GM12875 (cell line): ENCODE measurements around the gene TTLL9.

Experiments
- H3K4me3 ChIP-seq: one replicate; pipeline ENCODE4 v1.5.1; 2011; ENCODE audit warnings: low read depth, low read length, control low read depth
- TF ChIP-seq, protein P1 (sequence below): IDR thresholded peaks from 2 replicates; pipeline ENCODE4 v1.5.1; 2011; ENCODE audit warnings: low read depth, mild to moderate bottlenecking, control low read depth, inconsistent platforms, low read length, moderate library complexity, borderline replicate concordance; ENCODE audit not compliant: insufficient read depth

Gene TTLL9

DNA sequence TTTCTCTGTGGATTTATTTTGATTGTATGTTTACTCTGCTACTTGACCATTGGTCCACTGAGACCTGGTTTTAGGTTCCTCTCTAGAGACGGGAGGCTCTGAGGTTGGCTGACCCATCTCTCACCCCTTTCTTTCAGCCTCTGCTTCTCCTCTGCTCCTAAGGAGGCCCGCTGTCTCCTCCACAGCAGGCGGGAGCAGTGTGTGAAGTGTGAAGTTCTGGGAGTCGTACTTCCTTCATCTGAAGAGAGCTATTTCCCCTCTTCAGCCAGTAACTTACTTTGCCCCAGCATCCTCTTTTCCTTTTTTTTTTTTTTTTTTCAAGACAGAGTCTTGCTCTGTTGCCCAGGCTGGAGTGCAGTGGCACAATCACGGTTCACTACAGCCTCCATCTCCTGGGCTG lies 60.3 kb downstream of the TTLL9 start:
- no peak overlapping the region for H3K4me3 ChIP-seq
- TF ChIP-seq, protein P1, sequence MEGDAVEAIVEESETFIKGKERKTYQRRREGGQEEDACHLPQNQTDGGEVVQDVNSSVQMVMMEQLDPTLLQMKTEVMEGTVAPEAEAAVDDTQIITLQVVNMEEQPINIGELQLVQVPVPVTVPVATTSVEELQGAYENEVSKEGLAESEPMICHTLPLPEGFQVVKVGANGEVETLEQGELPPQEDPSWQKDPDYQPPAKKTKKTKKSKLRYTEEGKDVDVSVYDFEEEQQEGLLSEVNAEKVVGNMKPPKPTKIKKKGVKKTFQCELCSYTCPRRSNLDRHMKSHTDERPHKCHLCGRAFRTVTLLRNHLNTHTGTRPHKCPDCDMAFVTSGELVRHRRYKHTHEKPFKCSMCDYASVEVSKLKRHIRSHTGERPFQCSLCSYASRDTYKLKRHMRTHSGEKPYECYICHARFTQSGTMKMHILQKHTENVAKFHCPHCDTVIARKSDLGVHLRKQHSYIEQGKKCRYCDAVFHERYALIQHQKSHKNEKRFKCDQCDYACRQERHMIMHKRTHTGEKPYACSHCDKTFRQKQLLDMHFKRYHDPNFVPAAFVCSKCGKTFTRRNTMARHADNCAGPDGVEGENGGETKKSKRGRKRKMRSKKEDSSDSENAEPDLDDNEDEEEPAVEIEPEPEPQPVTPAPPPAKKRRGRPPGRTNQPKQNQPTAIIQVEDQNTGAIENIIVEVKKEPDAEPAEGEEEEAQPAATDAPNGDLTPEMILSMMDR: no peak

DNA sequence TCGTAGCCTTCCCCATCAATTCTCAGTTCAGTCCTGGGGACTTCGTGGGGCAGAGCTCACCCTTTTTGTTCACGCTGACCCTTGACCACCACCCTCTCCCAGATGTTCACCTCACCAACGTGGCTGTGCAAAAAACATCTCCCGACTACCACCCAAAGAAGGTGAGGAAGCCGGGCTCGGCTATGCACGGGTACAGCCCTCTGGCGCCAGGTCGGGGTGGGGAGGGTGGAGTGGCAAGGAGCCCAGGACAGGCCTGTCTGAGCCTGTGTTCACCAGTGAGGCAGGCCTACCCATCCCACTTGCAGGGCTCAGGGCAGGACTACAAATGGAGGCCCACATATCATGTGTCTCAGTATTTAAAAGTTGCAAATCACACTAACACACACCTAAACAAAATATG lies 63.3 kb downstream of the TTLL9 start:
- TF ChIP-seq, protein P1: no peak
- H3K4me3 ChIP-seq: no peak overlapping the region

DNA sequence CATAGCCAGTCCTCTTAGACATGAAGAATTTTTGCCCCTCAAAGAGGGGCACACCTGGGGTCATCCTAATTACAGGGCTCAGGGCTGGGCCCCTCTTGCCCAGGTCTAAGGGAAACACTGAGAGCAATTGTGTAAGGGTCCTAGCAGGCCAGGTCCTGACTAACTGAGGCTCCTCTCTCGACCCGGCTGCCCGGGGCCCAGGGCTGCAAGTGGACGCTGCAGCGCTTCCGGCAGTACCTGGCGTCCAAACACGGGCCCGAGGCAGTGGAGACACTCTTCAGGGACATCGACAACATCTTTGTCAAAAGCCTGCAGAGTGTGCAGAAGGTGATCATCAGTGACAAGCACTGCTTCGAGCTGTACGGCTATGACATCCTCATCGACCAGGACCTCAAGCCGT lies 64.1 kb downstream of the TTLL9 start:
- no peak overlapping the region for H3K4me3 ChIP-seq
- TF ChIP-seq, protein P1: no peak

DNA sequence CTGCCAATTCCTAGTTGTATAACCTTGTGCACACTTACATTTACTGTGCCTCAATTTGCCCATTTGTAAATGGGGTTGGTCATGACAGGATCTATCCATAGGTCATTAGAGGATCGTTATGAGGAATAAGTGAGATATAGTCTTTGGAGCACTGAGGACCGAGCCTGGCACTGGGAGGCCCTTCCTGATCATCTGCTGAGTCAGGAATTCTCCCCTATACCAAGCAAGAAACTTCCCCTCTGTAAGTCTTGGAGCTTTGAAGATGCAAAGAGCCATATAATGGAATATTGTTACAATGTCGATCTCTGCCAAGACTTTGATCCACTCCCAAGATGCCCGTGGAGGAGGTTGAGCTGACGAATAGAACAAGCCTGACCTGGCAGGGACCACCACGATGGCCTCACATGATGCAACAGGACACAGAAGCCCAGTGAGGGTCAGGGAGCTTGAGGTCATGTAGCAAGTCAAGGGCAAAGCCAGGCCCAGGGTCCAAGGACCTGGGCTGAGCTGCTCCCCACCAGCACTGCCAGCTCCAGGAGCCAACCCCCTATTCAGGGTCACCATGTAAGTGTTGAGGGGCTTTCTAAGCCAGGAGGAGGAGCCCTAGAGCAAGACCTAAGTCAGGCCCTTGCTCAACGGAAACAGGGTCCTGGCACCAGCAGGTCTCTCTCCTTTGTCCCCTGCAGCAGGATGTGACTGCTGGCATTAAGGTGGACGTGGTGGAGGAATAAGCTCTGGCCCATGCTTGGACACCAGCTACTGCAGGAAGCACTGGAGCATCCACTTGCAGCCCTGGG lies 64.7 kb downstream of the TTLL9 start:
- H3K4me3 ChIP-seq: no peak overlapping the region
- TF ChIP-seq, protein P1: no peak

DNA sequence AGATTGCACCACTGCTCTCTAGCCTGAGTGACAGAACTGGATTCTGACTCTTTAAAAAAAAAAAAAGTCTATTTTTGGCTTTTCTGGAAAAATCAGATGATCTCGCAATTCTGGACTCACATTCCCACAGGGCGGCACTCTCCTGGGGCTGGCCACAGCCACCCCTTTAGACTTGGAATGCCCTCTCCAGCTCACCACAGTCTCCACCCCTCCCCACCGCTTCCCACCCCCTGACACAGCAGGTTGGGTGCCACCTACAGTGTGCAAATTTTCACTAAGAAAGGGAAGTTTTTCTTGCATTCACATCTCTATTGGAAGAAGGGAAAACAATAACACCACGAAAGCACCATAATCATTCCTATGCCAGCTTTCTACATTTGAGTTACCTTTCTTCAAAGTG lies 66.0 kb downstream of the TTLL9 start:
- H3K4me3 ChIP-seq: no peak overlapping the region
- TF ChIP-seq, protein P1: no peak

DNA sequence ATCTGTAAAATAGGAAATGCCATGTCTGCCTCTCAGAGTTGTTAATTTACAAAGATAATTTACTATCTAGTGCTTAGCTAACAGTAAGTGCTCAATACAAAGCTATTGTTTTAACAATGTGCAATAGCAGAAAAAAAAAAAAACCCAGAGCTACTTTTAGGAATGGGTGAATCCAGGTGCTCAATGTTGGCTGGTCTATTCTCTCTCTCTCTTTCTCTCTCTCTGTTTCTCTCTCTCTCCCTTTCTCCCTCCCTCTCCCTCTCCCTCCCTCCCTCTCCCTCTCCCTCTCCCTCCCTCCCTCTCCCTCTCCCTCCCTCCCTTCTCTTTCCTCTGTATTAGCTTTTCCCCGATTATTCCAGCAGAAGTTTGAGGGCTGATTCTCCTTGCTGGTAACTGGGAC lies 67.4 kb downstream of the TTLL9 start:
- TF ChIP-seq, protein P1: no peak
- no peak overlapping the region for H3K4me3 ChIP-seq

DNA sequence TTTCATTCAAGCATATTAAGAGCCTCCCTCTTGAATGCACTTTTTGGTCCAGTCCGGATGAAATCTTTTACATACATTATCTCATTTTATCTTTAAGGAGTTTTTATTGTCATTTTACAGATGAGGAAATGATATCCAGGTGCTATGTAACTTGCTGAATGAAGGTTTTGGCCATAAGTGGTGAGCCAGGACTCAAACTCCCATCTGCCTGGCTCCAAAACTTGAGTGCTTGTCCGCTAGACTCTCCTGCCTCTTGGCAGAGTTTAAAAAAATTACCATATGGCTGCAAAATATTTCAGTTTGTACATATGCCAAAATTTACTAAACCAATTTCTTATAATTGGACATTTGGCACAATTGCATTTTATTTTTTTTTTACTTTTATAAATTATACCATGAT lies 69.2 kb downstream of the TTLL9 start:
- H3K4me3 ChIP-seq: no peak overlapping the region
- TF ChIP-seq, protein P1: no peak
